HG02885 (cell line): ENCODE results near the gene TRMT10B.
A peak's percentile ranks its signal among the peaks of the same experiment; 100 is the strongest.
"Not testable (repeated sequence)": the region's sequence is repeated elsewhere in the genome, so short reads cannot be mapped to it uniquely, and the experiment has no call there.

Experiments used
- ATAC-seq: cut with Tn5 transposase; IDR thresholded peaks from one replicate; pipeline ENCODE4 v1.9.1; 2021; ENCODE audit warnings: mild to moderate bottlenecking; ENCODE audit not compliant: unreplicated experiment, poor library complexity

Gene TRMT10B

GRCh38 chr9:37749129-37749528 lies 4.5 kb upstream of the TRMT10B start:
- no peak for ATAC-seq

- ATAC-seq = no peak
These were observed 2.4 kb upstream of the TRMT10B start for GRCh38 chr9:37751186-37751585.

GRCh38 chr9:37751704-37752103 lies 1.9 kb upstream of the TRMT10B start:
- not testable (repeated sequence) for ATAC-seq

- not testable (repeated sequence) for ATAC-seq
These were observed 1.5 kb upstream of the TRMT10B start for GRCh38 chr9:37752112-37752511.

- no peak for ATAC-seq
These were observed 740 bp upstream of the TRMT10B start for GRCh38 chr9:37752642-37753488.

- no peak for ATAC-seq
These were observed 5.1 kb downstream of the TRMT10B start for GRCh38 chr9:37758747-37759146.

GRCh38 chr9:37760416-37761161 lies 7.0 kb downstream of the TRMT10B start:
- no peak for ATAC-seq

- no peak for ATAC-seq
These were observed 7.9 kb downstream of the TRMT10B start for GRCh38 chr9:37761511-37761910.

- ATAC-seq = not testable (repeated sequence)
These were observed 11.7 kb downstream of the TRMT10B start for GRCh38 chr9:37765263-37765662.

GRCh38 chr9:37769306-37769705 lies 15.7 kb downstream of the TRMT10B start:
- ATAC-seq = no peak

GRCh38 chr9:37769995-37770394 lies 16.4 kb downstream of the TRMT10B start:
- ATAC-seq = no peak

GRCh38 chr9:37775216-37775919 lies 21.8 kb downstream of the TRMT10B start:
- ATAC-seq = no peak

- ATAC-seq = no peak
These were observed 22.7 kb downstream of the TRMT10B start for GRCh38 chr9:37776328-37776727.

GRCh38 chr9:37778534-37778933 lies 24.9 kb downstream of the TRMT10B start:
- ATAC-seq = no peak

- no peak for ATAC-seq
These were observed 30.6 kb downstream of the TRMT10B start for GRCh38 chr9:37784291-37784615.

GRCh38 chr9:37784616-37785483 lies 31.2 kb downstream of the TRMT10B start, which contains the start of gene EXOSC3:
EXOSC3 (minus strand) TSS chr9:37785064; CDS start chr9:37785044, 20 bp downstream.
- ATAC-seq = peak; percentile 95

- no peak for ATAC-seq
These were observed 33.5 kb downstream of the TRMT10B start for GRCh38 chr9:37787059-37787458.

GRCh38 chr9:37788332-37788731 lies 34.7 kb downstream of the TRMT10B start:
- no peak for ATAC-seq

- ATAC-seq = no peak
These were observed 36.5 kb downstream of the TRMT10B start for GRCh38 chr9:37790096-37790495.

- ATAC-seq = no peak
These were observed 38.5 kb downstream of the TRMT10B start for GRCh38 chr9:37792122-37792521.
